Measurements from ENCODE around the gene ZNF175. TPM values are rescaled to one million over a fixed set of nuclear protein-coding genes. Genes with fewer than 3 reads are reported as not detected.

The ZNF175 gene
- total and polyA plus RNA-seq, 2 donors (not counting 3 experiments of a cell fraction or from before 2014, with no cell fraction given), result 4.9 to 16.5 TPM

DNA sequence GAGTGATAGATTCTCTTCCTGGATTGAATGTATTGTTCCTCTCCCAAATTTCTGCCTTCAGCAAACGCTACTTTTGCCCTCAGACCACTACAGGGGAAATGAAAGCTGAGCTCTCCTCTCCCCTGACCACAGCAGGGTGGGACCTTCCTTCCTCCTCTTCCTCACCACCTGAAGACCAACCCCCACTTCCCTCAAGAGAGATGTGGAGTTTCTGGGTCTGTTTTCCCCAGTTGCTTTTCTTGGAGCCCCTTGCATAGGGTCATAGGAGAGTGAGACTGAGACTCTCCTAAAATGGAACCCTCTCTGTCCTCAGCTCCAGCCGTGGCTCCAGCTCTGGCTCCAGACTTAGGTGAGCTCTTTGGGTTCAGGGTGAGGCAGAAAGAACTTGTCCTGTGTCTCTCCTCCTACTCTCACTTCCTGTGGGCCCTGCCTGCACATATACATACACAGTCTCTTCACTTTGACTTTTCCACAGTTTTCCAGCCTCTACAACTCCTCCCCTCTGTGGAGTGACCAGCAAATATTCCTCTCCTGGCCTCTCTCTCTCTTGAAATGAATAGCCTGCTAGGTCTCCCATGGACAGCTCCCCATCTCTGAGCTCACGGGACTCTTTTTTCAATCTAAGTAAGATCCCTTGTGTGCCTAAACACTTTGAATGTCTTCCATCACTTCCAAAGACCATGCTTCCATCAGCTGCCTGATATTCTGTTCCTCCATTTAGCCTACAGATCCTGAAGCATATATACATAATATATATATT, 19.2 kb upstream of the ZNF175 start:
- H3K9me1 ChIP-seq (replicated peaks; ENCODE audit: control insufficient read depth, extremely low read depth, insufficient read depth, low read length), result no peaks in the 10 kb centered on the region
- H3K4me3 ChIP-seq (replicated peaks in 1 of 3; ENCODE audit: insufficient read depth in 1 of 3, low read depth in 1 of 3, low read length in 3 of 3), result no peak overlapping the region
- H3K9me3 ChIP-seq (replicated peaks; ENCODE audit: control insufficient read depth, insufficient read depth, low read length), result no peaks in the 10 kb centered on the region
- dilution Hi-C loops (cut with MboI; ENCODE audit: extremely low pct_ligation_motif_present, low sequenced_read_pairs) (no loop called here), intact Hi-C loops (cut with micrococcal nuclease) (no loop called here)
- H3K9ac ChIP-seq (replicated peaks; ENCODE audit: extremely low read depth, insufficient read depth, low read length), result no peak overlapping the region
- DNase-seq (ENCODE audit: low read depth, low spot score) (no peak), FAIRE-seq (no peak)
- H3K4me2 ChIP-seq (ENCODE audit: insufficient read depth, low read length), result no peak overlapping the region
- H3K79me2 ChIP-seq (ENCODE audit: control insufficient read depth, insufficient read depth, low read length), result no peaks in the 10 kb centered on the region
- H3K27ac ChIP-seq (ENCODE audit: insufficient read depth, low read depth, low read length), result no peak overlapping the region
- no TSS peak for BruUV-seq (replicated peaks)
- POLR2A ChIA-PET, result no interaction called here
- CTCF ChIA-PET, result interaction anchor here (1.5 kb wide), 1 partner anchor 105 kb away, joined by 4 read pairs; no protein-coding TSS in a partner anchor
- peaks cover 18% of the 10 kb centered on the region for H3K4me1 ChIP-seq (ENCODE audit: control insufficient read depth, extremely low read depth, insufficient read depth, low read length)
- TF ChIP-seq POLR2AphosphoS5 (IDR thresholded peaks at IDR 0.05; ENCODE audit: insufficient read depth, low read depth, low read length) (no peak), POLR2A (IDR thresholded peaks at IDR 0.05; ENCODE audit: low read depth, low read length) (no peak), MYC (IDR thresholded peaks at IDR 0.05; ENCODE audit: low read depth, low read length) (no peak), JUN (IDR thresholded peaks at IDR 0.05; ENCODE audit: borderline replicate concordance, insufficient read depth, insufficient read length, low read depth) (no peak)
- TF ChIP-seq, protein P1, sequence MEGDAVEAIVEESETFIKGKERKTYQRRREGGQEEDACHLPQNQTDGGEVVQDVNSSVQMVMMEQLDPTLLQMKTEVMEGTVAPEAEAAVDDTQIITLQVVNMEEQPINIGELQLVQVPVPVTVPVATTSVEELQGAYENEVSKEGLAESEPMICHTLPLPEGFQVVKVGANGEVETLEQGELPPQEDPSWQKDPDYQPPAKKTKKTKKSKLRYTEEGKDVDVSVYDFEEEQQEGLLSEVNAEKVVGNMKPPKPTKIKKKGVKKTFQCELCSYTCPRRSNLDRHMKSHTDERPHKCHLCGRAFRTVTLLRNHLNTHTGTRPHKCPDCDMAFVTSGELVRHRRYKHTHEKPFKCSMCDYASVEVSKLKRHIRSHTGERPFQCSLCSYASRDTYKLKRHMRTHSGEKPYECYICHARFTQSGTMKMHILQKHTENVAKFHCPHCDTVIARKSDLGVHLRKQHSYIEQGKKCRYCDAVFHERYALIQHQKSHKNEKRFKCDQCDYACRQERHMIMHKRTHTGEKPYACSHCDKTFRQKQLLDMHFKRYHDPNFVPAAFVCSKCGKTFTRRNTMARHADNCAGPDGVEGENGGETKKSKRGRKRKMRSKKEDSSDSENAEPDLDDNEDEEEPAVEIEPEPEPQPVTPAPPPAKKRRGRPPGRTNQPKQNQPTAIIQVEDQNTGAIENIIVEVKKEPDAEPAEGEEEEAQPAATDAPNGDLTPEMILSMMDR (IDR thresholded peaks at IDR 0.05; ENCODE audit: extremely low read depth in 1 of 2, insufficient read depth in 1 of 2, low read depth in 1 of 2, low read length in 2 of 2), result no peak
- no peak overlapping the region for H2AFZ ChIP-seq (ENCODE audit: low read depth, low read length)
- H3K27me3 ChIP-seq (ENCODE audit: control insufficient read depth in 2 of 2, insufficient read depth in 2 of 2, low read length in 2 of 2), result no peaks in the 10 kb centered on the region
- no peaks in the 10 kb centered on the region for H3K36me3 ChIP-seq (ENCODE audit: control insufficient read depth in 2 of 2, extremely low read depth in 1 of 2, insufficient read depth in 2 of 2, low read length in 2 of 2)
- no peaks in the 10 kb centered on the region for H4K20me1 ChIP-seq (replicated peaks; ENCODE audit: control insufficient read depth, extremely low read depth, insufficient read depth, low read length)

DNA sequence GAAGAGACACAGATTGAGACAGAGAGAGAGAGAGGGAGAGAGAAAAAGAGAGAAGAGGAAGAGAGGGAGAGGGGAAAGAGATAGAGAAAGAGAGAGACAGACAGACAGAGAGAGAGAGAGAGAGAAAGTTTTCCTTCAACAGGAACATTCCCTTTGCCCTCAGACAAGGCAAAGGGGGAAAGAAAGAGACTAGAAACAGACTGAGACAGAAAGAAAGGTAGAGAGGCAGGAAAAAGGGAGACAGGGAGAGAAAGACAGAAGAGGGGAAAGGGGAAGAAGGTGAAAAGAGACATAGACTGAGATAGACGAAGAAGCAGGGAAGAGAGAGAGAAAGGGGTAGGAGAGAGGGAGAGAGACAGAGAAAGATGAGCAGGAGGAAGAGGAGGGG, 18.5 kb upstream of the ZNF175 start:
- H2AFZ ChIP-seq (ENCODE audit: low read depth, low read length), result no peak overlapping the region
- no peaks in the 10 kb centered on the region for H3K79me2 ChIP-seq (ENCODE audit: control insufficient read depth, insufficient read depth, low read length)
- intact Hi-C loops (cut with micrococcal nuclease) (no loop called here), dilution Hi-C loops (cut with MboI; ENCODE audit: extremely low pct_ligation_motif_present, low sequenced_read_pairs) (no loop called here)
- H3K4me3 ChIP-seq (replicated peaks in 1 of 3; ENCODE audit: insufficient read depth in 1 of 3, low read depth in 1 of 3, low read length in 3 of 3), result no peak overlapping the region
- H3K4me1 ChIP-seq (ENCODE audit: control insufficient read depth, extremely low read depth, insufficient read depth, low read length), result peaks cover 10% of the 10 kb centered on the region
- no peak for TF ChIP-seq POLR2AphosphoS5 (IDR thresholded peaks at IDR 0.05; ENCODE audit: insufficient read depth, low read depth, low read length)
- no peak for TF ChIP-seq GATA2 (IDR thresholded peaks at IDR 0.05; ENCODE audit: insufficient read depth, insufficient read length, low read depth, low read length)
- TF ChIP-seq, protein P1 (IDR thresholded peaks at IDR 0.05; ENCODE audit: extremely low read depth in 1 of 2, insufficient read depth in 1 of 2, low read depth in 1 of 2, low read length in 2 of 2), result no peak
- TF ChIP-seq FOS (IDR thresholded peaks at IDR 0.05; ENCODE audit: borderline replicate concordance, insufficient read depth, low read length), result no peak
- no peak for TF ChIP-seq MYC (IDR thresholded peaks at IDR 0.05; ENCODE audit: low read depth, low read length)
- no peak for TF ChIP-seq POLR2A (IDR thresholded peaks at IDR 0.05; ENCODE audit: low read depth, low read length)
- no peaks in the 10 kb centered on the region for H3K9me3 ChIP-seq (replicated peaks; ENCODE audit: control insufficient read depth, insufficient read depth, low read length)
- POLR2A ChIA-PET, result no interaction called here
- no peak overlapping the region for H3K4me2 ChIP-seq (ENCODE audit: insufficient read depth, low read length)
- DNase-seq (ENCODE audit: low read depth, low spot score) (no peak), FAIRE-seq (no peak)
- no TSS peak for BruUV-seq (replicated peaks)
- no peaks in the 10 kb centered on the region for H3K27me3 ChIP-seq (ENCODE audit: control insufficient read depth in 2 of 2, insufficient read depth in 2 of 2, low read length in 2 of 2)
- no peaks in the 10 kb centered on the region for H4K20me1 ChIP-seq (replicated peaks; ENCODE audit: control insufficient read depth, extremely low read depth, insufficient read depth, low read length)
- CTCF ChIA-PET, result interaction anchor here (1.5 to 2.1 kb wide), 2 partner anchors 13 to 104 kb away, joined by 4 to 6 read pairs; no protein-coding TSS in a partner anchor
- H3K9ac ChIP-seq (replicated peaks; ENCODE audit: extremely low read depth, insufficient read depth, low read length), result no peak overlapping the region
- no peak overlapping the region for H3K27ac ChIP-seq (ENCODE audit: insufficient read depth, low read depth, low read length)
- no peaks in the 10 kb centered on the region for H3K9me1 ChIP-seq (replicated peaks; ENCODE audit: control insufficient read depth, extremely low read depth, insufficient read depth, low read length)
- no peaks in the 10 kb centered on the region for H3K36me3 ChIP-seq (ENCODE audit: control insufficient read depth in 2 of 2, extremely low read depth in 1 of 2, insufficient read depth in 2 of 2, low read length in 2 of 2)

All from endothelial cell of umbilical vein (primary cell).